PC-3 (cell line): ENCODE data around the gene SYT1.

Source experiments
- EZH2 ChIP-seq: fragments of 300-600 bp; sonication (generic); IDR thresholded peaks from one replicate; pipeline ENCODE4 v1.6.1; 2017; ENCODE audit warnings: antibody characterized with exemption, mild to moderate bottlenecking, low read length; ENCODE audit not compliant: unreplicated experiment
- TF ChIP-seq, protein P1 (sequence below): fragments of 300-600 bp; sonication (generic); conservative IDR thresholded peaks from 2 replicates; pipeline ENCODE4 v1.5.1; 2017; ENCODE audit warnings: antibody characterized with exemption, low read depth, mild to moderate bottlenecking, low read length

- TF ChIP-seq, protein P1, sequence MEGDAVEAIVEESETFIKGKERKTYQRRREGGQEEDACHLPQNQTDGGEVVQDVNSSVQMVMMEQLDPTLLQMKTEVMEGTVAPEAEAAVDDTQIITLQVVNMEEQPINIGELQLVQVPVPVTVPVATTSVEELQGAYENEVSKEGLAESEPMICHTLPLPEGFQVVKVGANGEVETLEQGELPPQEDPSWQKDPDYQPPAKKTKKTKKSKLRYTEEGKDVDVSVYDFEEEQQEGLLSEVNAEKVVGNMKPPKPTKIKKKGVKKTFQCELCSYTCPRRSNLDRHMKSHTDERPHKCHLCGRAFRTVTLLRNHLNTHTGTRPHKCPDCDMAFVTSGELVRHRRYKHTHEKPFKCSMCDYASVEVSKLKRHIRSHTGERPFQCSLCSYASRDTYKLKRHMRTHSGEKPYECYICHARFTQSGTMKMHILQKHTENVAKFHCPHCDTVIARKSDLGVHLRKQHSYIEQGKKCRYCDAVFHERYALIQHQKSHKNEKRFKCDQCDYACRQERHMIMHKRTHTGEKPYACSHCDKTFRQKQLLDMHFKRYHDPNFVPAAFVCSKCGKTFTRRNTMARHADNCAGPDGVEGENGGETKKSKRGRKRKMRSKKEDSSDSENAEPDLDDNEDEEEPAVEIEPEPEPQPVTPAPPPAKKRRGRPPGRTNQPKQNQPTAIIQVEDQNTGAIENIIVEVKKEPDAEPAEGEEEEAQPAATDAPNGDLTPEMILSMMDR: no peak
- no peak for TF ChIP-seq EZH2
Observed at GRCh38 chr12:78961171-78961570, 96.6 kb downstream of the SYT1 start.
